ENCODE data around the gene TBC1D8B. TPM values are rescaled to one million over a fixed set of nuclear protein-coding genes. Genes with fewer than 3 reads are reported as not detected.

Gene TBC1D8B
- polyA plus RNA-seq, 1 of the 3 experiments (the other 2 are of a cell fraction) = 0.03 TPM

GRCh38 chrX:106898462-106898861, 96.0 kb downstream of the TBC1D8B start:
- no peak overlapping the region for H3K9ac ChIP-seq
- TF ChIP-seq, protein P1, sequence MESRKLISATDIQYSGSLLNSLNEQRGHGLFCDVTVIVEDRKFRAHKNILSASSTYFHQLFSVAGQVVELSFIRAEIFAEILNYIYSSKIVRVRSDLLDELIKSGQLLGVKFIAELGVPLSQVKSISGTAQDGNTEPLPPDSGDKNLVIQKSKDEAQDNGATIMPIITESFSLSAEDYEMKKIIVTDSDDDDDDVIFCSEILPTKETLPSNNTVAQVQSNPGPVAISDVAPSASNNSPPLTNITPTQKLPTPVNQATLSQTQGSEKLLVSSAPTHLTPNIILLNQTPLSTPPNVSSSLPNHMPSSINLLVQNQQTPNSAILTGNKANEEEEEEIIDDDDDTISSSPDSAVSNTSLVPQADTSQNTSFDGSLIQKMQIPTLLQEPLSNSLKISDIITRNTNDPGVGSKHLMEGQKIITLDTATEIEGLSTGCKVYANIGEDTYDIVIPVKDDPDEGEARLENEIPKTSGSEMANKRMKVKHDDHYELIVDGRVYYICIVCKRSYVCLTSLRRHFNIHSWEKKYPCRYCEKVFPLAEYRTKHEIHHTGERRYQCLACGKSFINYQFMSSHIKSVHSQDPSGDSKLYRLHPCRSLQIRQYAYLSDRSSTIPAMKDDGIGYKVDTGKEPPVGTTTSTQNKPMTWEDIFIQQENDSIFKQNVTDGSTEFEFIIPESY (IDR thresholded peaks at IDR 0.05; ENCODE audit: borderline replicate concordance, low read depth) = no peak
- TF ChIP-seq, protein P2, sequence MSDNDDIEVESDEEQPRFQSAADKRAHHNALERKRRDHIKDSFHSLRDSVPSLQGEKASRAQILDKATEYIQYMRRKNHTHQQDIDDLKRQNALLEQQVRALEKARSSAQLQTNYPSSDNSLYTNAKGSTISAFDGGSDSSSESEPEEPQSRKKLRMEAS (IDR thresholded peaks at IDR 0.05; ENCODE audit: low read depth) = no peak
- TF ChIP-seq MEF2A (IDR thresholded peaks at IDR 0.05; ENCODE audit: borderline replicate concordance, low read depth) = no peak
- no peak for TF ChIP-seq NFIC (IDR thresholded peaks at IDR 0.05; ENCODE audit: borderline replicate concordance)
- no peak for TF ChIP-seq RFX5 (IDR thresholded peaks at IDR 0.05; ENCODE audit: low read length)
- no peak for TF ChIP-seq POLR2AphosphoS5 (IDR thresholded peaks at IDR 0.05; ENCODE audit: low read depth, low read length)
- TF ChIP-seq SMC3 (IDR thresholded peaks at IDR 0.05; ENCODE audit: low read depth, low read length) = peak; percentile 22; the same call in 1 of the 2 replicates
- no peak for TF ChIP-seq GATA2 (CRISPR knock-in tag; IDR thresholded peaks at IDR 0.05)
- TF ChIP-seq RAD21 (IDR thresholded peaks at IDR 0.05; ENCODE audit: low read length) = peak; percentile 51
- no peak for TF ChIP-seq FOXJ3 (CRISPR knock-in tag; IDR thresholded peaks at IDR 0.05)
- no peak for TF ChIP-seq GABPA (IDR thresholded peaks at IDR 0.05; ENCODE audit: low read depth)
- TF ChIP-seq JUND (IDR thresholded peaks at IDR 0.05) = no peak
- TF ChIP-seq, protein P3, sequence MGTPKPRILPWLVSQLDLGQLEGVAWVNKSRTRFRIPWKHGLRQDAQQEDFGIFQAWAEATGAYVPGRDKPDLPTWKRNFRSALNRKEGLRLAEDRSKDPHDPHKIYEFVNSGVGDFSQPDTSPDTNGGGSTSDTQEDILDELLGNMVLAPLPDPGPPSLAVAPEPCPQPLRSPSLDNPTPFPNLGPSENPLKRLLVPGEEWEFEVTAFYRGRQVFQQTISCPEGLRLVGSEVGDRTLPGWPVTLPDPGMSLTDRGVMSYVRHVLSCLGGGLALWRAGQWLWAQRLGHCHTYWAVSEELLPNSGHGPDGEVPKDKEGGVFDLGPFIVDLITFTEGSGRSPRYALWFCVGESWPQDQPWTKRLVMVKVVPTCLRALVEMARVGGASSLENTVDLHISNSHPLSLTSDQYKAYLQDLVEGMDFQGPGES (IDR thresholded peaks at IDR 0.05; ENCODE audit: low read depth, low read length) = no peak
- TF ChIP-seq NRF1 (IDR thresholded peaks at IDR 0.05; ENCODE audit: low read depth, low read length) = no peak
- no peak for TF ChIP-seq YY1 (IDR thresholded peaks at IDR 0.05; ENCODE audit: low read depth)
- TF ChIP-seq, protein P4, sequence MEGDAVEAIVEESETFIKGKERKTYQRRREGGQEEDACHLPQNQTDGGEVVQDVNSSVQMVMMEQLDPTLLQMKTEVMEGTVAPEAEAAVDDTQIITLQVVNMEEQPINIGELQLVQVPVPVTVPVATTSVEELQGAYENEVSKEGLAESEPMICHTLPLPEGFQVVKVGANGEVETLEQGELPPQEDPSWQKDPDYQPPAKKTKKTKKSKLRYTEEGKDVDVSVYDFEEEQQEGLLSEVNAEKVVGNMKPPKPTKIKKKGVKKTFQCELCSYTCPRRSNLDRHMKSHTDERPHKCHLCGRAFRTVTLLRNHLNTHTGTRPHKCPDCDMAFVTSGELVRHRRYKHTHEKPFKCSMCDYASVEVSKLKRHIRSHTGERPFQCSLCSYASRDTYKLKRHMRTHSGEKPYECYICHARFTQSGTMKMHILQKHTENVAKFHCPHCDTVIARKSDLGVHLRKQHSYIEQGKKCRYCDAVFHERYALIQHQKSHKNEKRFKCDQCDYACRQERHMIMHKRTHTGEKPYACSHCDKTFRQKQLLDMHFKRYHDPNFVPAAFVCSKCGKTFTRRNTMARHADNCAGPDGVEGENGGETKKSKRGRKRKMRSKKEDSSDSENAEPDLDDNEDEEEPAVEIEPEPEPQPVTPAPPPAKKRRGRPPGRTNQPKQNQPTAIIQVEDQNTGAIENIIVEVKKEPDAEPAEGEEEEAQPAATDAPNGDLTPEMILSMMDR (IDR thresholded peaks at IDR 0.05) = peak; percentile 58
- no peak overlapping the region for H2AFZ ChIP-seq (ENCODE audit: low read depth)
- whole genome bisulfite sequencing (ENCODE audit: low lambda C conversion rate) = 8% methylated on average over 1 of the region's 1 CpG
- CTCF ChIA-PET = interaction anchor here (0.7 to 1.7 kb wide), 6 partner anchors 10 to 87 kb away, joined by 3 to 4 read pairs (median 3); no protein-coding TSS in a partner anchor
- H3K9me2 ChIP-seq = no peaks in the 10 kb centered on the region
- peak; percentile 14 for DNase-seq
- H3K4me1 ChIP-seq (ENCODE audit: control insufficient read depth in 1 of 2, insufficient read depth in 2 of 2, low read depth in 1 of 2, low read length in 1 of 2) = peaks cover 0 to 13% of the 10 kb centered on the region in 2 experiments; a peak in 3 of 4 replicates
- H3K27ac ChIP-seq (ENCODE audit: low read depth in 2 of 2, low read length in 1 of 2) = no peak overlapping the region
- no peaks in the 10 kb centered on the region for H3F3A ChIP-seq (replicated peaks; ENCODE audit: insufficient read depth)
- no peaks in the 10 kb centered on the region for H4K20me1 ChIP-seq (ENCODE audit: insufficient read depth)
- POLR2A ChIA-PET = no interaction called here
- H3K79me2 ChIP-seq (ENCODE audit: insufficient read depth) = no peaks in the 10 kb centered on the region
- H3K36me3 ChIP-seq (replicated peaks in 1 of 2; ENCODE audit: control insufficient read depth in 1 of 2, insufficient read depth in 2 of 2, low read length in 1 of 2) = no peaks in the 10 kb centered on the region
- peaks cover 8% of the 10 kb centered on the region; the same call in 1 of the 2 replicates for H3K27me3 ChIP-seq (ENCODE audit: insufficient read depth)
- no peaks in the 10 kb centered on the region for H3K9me3 ChIP-seq
- H3K4me2 ChIP-seq = no peak overlapping the region
- H3K4me3 ChIP-seq (ENCODE audit: low read depth in 2 of 2, low read length in 1 of 2) = no peak overlapping the region
